Caki2 (cell line): ENCODE measurements around the gene PSME3IP1. TPM values are rescaled to one million over a fixed set of nuclear protein-coding genes. Genes with fewer than 3 reads are reported as not detected.

Experiments used
- DNase-seq: peaks from one replicate; pipeline ENCODE4 v3.0.0-alpha.2; 2015; ENCODE audit warnings: low read depth
- in situ Hi-C: cut with HindIII; loops from 2 replicates; pipeline ENCODE4 v1.10.0; 2016; ENCODE audit warnings: low sequenced_read_pairs, low pct_unique_long_range_greater_than_20kb, mixed read lengths
- total RNA-seq: library from RNA; depleted of rRNA; stranded (reverse); fragments of >200 nt; shearing (Covaris generic); gene quantifications from 2 replicates; pipeline ENCODE4 v1.2.3, GENCODE V29; 2014; ENCODE audit warnings: low replicate concordance

The PSME3IP1 gene
- total RNA-seq, 1 experiment from 2014 or later: 38.9 TPM

DNA sequence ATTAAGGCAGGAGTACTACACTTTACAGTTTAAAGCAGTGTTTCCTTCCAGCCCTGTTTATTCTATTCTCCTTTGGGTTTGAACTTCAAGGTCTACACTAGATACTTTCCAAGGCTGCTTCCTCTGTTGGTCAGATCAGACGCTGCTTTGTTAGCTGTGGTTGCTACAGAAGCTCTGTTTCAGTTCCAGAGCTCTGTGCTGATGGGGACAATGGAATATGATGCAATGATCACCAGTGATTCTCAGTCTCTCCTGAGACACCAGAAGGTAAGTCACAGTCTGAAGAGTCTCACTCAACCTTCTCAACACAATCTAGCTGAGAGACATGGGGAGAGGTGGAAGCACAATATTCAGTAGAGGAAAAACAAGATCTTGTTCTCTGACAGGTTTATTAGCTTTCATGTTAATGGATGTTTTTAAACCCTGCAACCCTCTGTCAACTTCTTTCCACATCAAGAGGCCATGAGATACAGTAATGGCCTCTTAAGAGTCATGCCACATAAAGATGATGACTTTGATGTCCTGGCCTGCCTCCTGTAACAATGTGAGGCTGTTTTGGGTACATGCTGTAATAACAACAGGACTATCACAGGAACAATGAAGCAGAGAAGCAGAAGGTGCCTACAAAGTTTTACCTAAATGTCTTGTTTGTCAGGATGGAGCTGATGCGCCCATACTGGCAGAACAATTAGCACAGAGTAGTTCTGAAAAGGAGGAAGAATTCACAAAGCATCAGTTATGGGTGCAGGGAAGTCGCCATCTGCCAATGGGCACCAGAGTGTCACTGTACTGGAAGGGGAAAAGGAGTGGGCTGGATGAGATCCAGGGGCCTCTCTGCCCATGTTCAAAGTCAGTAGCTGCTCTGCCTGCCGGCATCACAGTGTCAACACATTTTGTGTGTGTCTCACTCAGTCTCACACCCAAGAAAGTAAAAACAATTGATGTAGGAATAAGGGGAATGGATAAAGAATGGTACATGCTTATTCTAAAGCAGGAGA lies 33.4 kb downstream of the PSME3IP1 start:
- in situ Hi-C loops: no loop called here
- no peak for DNase-seq

DNA sequence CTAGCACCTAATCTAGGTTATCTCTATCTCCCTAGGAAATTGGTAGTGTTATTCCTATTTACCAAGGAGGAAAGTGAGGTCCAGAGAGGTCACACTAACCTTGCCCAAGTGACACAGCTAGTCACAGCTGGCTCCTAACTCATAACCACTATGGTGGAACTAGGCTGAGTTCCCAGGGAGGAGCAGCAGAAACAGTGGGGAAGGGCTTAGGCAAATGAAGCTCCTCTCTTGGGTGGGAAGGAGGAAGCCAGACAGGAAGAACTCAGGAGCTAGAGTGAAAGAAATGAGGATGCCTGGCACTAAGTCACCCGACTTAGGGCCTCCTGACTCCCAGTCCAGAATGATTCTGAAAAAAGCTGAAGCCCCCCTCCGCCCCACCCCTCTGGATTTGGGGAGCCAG lies 34.5 kb downstream of the PSME3IP1 start:
- in situ Hi-C loops: no loop called here
- no peak for DNase-seq

DNA sequence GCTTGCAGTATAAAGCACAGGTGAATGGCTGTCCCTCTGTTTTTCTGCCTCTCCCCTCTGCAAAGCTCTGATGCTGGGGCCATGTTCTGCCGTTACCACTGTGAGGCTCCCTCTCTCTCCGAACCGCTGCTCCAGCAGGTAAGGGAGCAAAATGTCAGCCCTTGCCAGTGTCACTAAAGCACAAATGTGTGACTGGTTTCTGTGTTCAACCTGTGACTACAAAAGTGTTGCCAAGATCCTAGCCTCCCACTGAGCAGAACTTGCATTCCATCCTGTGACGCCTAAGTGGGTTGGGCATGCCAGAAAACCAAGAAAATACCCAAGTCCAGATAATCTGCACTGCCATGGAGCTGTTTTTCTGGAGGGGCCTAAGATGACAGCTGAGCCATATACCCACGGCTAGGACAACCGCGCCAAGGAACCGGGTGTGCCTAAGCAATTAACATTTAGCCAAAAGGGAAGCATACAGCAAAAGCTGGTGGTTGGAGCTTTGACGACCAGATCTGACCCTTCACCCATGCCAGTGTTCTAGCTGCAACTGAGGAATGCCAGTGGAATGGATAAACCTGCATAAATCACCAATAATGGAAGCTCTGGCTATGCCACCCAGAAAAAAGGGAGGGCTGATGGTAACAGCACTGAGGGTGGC lies 35.0 kb downstream of the PSME3IP1 start:
- in situ Hi-C loops: no loop called here
- no peak for DNase-seq

DNA sequence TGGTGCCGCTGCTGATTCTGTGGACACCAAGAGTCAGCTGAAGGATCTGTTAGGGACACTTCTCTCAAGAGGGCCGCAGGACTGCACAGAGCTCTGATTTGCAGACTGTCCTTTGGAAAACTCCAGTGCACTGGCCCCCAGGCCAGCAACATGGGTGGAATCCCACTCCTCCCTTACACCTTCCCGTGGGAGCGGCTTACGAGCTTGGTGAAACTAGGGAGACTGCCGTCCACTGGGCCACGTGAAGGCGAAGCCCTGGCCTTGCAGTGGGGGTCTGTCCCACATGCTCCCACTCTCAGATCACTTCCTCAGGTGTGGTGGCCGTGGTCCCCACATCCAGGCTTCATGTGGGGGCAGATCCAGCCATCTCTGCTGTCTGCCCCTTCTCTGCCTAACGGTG lies 36.4 kb downstream of the PSME3IP1 start:
- DNase-seq: no peak
- in situ Hi-C loops: no loop called here

DNA sequence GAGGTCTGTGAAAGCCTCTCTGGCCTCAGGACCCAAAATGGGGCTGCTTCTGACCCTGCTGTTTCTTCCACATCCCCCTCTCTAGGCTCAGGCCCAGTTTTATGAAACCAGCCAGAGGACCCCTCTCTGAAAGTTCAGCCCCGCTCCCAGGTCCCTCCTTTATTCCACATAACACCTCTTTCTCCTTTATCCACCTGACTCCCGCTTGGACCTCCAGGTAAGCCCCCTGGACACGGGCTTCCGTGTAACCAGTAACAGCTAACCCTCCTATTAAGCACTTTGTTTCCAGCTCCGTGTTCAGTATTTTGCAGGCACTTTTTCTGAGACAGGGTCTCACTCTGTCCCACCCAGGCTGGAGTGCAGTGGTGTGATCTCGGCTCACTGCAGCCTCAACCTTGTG lies 37.4 kb downstream of the PSME3IP1 start:
- DNase-seq: no peak

DNA sequence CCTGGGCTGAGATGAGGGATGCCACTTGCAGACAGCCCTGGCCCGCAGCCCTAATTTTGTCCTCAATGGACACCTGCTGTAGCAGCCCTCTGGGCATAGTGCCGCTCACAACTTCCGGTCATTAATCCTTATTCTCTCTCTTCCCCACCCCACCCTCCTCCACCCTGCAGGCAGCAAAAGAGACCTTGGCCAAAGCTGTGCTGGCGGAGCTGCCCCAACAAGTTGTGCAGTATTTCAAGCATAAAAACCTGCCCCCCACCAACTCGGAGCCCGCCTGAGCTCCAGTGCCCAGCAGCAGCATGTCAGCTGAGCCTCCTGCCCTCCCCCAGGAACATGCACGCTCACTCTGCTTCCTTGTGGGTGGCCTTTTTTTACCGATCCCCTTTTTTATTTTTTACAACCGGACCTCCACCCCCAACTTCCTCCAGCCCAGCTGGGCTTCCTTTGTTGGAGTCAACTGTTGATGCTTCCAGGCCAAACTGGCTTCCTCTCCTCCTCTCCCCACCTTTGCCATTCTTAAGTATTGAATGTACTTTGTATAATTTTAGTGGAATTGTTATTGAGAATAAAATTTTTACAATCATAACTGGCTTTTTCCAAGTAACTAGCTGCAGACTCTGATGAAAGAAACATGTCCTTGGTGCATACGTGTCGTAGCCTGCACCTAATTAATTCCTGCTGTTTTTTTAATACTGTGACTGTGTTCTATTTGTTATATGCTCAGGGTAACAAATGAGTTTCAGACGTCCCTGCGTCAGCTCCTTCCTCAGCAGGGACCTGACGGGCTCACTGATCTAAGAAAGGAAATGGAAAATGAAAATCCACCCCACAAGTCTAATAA lies 38.2 kb downstream of the PSME3IP1 start:
- no peak for DNase-seq
- in situ Hi-C loops: no loop called here

More for the DNA sequence above, 37.4 kb downstream of the PSME3IP1 start:
- in situ Hi-C loops: no loop called here

DNA sequence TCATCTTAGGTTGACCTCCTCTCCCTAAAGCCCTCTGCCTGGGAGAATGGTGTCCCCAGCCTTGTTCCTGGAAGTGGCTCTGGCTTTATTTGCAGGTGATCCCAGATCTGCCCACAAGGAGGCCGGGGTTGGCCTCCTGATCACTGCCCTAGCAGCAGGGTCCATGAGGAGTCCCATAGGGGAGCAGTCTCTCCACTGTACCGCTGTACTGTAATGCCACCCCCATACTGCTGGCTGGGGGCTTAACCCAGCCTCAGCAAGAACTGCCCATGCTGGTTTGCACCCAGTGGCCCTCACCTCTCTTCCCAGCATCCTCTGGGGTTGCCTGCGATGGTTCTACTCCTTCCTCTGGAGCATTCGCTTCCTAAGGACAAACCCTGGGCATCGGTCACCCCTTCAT lies 39.1 kb downstream of the PSME3IP1 start:
- no peak for DNase-seq
- in situ Hi-C loops: no loop called here

DNA sequence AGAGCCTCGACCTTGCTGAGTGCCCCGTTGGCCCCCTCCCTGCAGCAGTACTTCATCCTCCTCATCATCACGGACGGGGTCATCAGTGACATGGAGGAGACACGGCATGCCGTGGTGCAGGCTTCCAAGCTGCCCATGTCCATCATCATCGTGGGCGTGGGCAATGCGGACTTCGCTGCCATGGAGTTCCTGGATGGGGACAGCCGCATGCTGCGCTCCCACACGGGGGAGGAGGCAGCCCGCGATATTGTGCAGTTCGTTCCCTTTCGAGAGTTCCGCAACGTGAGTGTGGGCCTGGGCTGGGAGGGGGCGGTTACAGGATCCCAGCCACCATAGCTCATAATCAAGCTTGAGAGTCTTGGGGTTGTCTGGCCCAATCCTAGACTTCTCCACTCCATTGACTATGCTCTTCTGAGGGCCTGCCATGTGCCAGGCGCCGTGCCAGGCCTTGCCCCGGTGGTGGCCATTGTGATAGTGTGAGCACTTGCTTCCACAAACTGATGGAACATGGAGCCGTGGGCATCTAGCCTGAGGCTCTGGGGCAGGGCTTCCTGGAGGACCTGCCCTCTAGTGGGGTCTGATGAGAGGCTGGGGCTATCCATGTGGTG lies 39.7 kb downstream of the PSME3IP1 start:
- in situ Hi-C loops: no loop called here
- no peak for DNase-seq

DNA sequence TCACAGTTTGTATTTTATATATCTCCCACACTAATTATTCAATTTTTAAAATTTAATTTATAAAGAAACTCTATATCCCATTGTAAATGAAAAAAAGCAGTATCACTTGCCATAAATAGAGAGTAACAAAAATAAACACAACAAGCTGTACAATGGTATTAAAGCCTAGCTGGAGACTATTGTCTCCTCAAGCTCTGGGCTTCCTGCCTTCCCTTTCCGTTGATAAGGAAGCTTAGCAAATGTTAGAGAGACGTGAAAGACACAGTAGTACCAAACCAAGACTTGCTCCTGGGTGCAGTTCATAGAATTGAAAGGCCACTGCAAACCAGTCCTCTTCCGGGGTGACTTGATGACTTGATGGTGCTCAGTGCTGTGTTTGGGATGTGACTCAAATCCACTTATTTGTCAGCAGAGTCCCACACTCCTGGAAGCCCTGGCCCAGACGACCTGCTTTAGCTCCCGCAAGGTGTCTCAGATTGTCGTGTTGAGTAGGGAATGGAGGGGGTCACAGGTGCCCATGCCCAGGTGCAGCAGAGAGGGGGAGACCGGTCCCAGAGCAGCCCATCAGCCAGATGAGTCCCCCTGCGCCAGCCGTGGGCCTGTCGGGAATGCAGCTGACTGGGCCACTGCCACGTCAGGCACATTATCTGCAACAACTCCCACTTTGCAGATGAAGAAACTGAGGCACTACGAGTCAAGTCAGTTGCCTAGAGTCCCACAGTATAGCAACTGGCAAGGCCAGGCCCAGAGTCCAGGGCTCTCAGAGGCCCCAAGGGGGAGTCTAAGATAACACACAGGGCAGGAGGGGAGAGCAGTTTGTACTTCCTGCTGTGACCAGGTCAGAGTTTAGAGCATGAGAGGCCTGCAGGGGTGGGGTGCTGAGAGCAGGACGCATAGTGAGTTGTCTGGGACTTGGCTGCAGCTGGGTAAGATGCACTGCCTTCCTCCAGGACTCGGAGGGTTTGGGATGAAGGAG lies 40.5 kb downstream of the PSME3IP1 start:
- in situ Hi-C loops: no loop called here
- no peak for DNase-seq

DNA sequence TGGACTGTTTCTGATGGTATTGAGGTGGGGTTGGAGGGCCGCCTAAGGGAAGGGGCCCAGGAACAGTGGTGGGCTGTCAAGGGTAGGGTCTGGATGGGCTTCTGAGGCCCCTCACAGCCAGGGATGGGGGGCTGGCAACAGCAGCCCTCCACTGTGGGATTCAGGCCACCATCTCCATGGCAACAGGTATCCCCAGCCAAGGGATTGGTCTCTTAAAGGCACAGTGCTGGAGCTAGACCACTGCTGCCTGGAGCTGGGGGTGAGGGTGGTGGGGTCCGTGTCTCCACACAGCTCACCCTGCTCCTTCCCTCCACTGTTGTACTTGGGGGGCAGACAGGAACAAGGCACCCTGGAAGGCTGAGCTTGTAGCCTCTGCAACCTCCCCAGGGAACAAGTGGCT lies 41.8 kb downstream of the PSME3IP1 start:
- in situ Hi-C loops: no loop called here
- no peak for DNase-seq

DNA sequence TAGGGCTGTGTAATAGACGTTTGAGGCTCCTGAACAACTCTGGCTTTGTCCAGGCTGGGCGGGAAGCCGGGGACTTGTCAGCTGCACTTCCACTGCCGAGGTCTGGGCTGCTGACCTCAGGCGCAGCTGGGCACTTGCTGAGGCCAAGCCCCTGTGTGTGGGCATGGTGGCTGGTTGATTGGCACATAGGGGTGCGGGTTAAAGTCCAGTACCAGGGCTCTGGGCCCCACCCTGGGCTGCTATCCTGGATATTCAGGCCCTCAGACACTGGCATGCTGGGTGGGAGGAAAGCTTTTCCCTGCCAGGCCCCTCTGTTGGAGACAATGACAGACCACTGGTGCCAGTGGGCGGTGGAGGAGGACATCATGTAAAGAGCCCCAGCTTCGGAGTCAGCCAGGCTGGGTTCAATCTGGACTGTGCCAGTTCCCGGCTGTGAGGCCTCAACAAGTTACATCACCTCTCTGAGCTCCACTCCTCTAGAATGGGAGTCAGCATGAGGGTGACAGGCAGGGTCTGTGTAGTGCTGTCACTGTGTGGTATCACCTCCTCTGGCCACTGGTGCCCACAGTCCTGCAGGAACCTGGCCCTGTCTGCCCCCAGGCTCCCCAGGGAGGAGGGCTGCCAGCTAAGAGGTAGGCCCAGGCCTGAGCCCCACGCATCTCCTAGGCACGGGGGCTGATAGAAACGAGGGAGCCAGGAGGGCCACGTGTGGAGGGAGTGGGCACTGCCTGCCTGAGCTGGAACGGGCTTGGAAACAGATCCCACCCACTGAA lies 42.5 kb downstream of the PSME3IP1 start:
- in situ Hi-C loops: no loop called here
- DNase-seq: no peak

DNA sequence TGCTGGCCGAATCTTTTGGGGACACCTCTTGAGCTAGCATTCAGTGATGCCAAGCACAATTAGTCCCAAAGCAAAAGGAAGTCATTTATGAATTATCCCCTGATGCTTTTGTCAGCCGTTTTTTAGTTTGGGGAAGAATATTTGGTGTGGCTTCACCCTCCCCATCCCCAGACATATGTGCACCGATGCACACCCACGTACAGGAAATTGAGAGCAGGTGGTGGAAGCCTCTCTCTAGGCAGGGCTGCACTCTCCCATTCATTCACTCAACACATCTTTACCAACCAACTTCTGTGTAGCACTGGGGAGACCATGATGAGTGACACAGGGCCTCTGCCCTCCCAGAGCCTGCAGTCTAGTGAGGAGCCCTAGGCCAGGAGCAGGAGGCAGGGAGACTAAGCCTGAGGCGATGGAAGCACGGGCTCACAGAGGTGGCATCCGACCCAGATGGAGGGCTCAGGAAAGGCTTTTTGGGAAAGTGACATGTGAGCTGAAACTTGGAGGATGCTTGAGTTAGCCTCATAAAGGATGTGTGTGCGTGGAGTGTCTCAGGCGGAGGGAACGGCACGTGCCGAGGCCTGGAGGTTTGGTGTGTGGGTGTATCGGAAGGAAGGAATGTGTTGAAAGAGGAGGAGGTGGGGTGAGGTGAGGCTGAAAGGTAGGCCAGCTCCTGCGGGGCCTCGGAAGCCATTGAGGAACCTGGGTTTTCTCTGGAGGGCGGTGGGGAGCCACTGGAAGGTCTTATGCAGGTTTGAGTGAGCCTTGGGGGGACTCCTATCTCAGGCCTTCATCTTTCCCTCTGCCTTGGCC lies 43.8 kb downstream of the PSME3IP1 start:
- in situ Hi-C loops: no loop called here
- no peak for DNase-seq

DNA sequence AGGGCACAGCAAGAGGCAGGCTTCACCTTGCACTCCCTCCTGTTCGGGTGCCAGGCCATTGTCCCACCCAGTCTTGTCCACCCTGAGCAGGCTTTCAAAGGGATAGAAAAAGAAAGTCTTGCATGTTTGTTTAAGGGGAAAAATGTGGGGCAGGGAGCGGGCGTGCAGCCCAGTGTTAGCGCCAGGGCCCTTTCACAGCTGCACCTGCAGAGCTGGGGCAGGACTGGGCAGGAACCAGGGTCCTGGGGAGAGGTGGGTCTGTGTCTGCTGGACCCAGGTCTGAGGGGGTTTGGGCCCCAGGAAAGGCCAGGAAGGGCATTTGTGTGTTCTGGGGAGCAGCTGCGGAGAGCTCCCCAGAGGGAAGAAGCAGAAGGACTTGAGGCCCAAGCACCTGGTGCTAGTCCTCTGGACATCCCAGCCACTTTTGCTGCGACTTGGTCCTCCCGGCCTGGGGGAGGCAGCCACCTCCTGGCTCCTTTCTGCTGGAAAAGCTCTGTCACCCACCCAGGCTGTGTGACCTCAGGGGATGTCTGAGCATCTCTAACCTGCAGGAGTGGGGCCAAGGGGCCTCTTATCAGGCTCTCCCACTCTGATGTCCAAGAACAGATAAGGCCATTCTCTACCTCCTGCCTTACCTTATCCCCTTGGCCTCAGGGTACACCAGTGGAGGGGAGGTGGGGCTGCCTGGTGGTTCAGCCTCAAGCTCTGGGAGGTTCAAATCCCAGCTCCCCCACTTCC lies 44.7 kb downstream of the PSME3IP1 start:
- in situ Hi-C loops: no loop called here
- DNase-seq: no peak

DNA sequence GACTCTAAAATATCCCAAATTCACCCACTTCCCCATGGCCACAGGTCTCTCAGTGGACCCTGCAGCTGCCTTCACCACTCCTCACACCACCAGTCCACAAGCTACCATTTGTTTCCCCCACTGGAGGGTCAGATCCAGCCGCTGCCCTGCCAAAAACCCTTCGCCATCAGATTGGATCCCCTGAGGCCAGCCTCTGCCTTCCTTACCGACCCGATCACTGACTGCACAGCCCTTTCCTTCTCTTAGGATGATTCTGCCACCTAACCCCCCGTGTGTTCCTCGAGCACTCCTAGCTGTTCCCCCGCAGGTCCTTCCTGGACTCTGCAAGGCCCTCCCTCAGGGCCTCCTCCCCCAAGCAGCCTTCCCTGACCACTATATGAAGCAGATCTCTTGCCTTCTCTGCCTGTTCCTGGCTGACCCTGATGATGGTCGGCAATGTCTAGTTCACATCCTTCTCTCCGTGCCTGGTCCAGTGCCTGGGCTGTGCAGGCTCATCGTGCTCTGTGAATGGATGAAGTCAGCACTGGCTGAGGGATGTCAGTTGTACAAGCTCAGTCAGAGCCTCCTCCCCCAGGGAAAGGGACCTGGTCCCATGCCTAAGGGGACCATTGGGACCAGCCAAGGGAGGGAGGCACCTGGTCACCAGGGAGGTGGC lies 47.4 kb downstream of the PSME3IP1 start:
- in situ Hi-C loops: no loop called here
- no peak for DNase-seq
